Stomach (tissue), 4 donors: ENCODE data around the gene PTPRU.

Experiments
- CTCF ChIP-seq, 7 experiments: fragments of 450-650 bp in 4 of 7; fragments of 200-600 bp in 3 of 7; sonication (generic) in 3 of 7; IDR thresholded peaks; one replicate each; pipeline ENCODE4 v1.5.1; 2016 to 2019; ENCODE audit warnings: antibody characterized with exemption in 7 of 7, control low read depth in 2 of 7, mild to moderate bottlenecking in 1 of 7
- POLR2A ChIP-seq, 4 donors: fragments of 450-650 bp; IDR thresholded peaks; one replicate each; pipeline ENCODE4 v1.6.1; 2016; ENCODE audit warnings: antibody characterized with exemption in 4 of 4, control low read depth in 2 of 4, mild to moderate bottlenecking in 1 of 4, moderate library complexity in 1 of 4

GRCh38 chr1:29284286-29284960, 48.1 kb downstream of the PTPRU start:
- no peak for TF ChIP-seq CTCF (IDR thresholded peaks at IDR 0.05)
- TF ChIP-seq POLR2A (IDR thresholded peaks at IDR 0.05): no peak
